Endothelial cell of umbilical vein (primary cell): Measurements from ENCODE around the gene CCR5.

Experiments used
- POLR2AphosphoS5 ChIP-seq: IDR thresholded peaks from 2 replicates; pipeline ENCODE4 v1.6.1; 2012; ENCODE audit warnings: low read depth, mild to moderate bottlenecking, control low read depth, low read length, moderate library complexity; ENCODE audit not compliant: insufficient read depth
- TF ChIP-seq, protein P1 (sequence below), 2 donors: IDR thresholded peaks; 1 replicate in 1 of 2; 2 replicates in 1 of 2; pipeline ENCODE4 v1.5.1; 2011; ENCODE audit warnings: low read length in 2 of 2, mild to moderate bottlenecking in 2 of 2, moderate library complexity in 2 of 2, control low read depth in 1 of 2, inconsistent platforms in 1 of 2, low read depth in 1 of 2; ENCODE audit not compliant: insufficient read depth in 1 of 2; ENCODE audit errors: extremely low read depth in 1 of 2

DNA sequence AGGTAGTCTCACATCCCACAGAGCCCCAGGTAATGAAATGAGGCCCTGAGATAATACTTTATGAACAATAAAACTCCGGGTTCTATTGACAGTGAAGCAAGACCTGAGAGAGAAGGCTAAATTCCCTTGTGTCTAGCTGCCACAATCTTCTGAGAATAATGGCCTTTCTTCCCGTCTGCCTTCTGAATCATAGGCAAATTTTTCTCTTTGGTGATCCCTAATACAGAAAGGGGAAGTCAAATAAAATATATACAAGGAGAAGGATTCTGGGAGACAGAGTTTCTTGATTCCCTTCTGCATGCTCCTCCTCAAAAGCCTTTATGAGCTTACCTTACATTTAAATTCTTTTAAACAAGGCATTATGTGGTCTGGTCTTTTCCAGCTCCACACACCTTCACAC, 46.7 kb upstream of the CCR5 start:
- TF ChIP-seq, protein P1, sequence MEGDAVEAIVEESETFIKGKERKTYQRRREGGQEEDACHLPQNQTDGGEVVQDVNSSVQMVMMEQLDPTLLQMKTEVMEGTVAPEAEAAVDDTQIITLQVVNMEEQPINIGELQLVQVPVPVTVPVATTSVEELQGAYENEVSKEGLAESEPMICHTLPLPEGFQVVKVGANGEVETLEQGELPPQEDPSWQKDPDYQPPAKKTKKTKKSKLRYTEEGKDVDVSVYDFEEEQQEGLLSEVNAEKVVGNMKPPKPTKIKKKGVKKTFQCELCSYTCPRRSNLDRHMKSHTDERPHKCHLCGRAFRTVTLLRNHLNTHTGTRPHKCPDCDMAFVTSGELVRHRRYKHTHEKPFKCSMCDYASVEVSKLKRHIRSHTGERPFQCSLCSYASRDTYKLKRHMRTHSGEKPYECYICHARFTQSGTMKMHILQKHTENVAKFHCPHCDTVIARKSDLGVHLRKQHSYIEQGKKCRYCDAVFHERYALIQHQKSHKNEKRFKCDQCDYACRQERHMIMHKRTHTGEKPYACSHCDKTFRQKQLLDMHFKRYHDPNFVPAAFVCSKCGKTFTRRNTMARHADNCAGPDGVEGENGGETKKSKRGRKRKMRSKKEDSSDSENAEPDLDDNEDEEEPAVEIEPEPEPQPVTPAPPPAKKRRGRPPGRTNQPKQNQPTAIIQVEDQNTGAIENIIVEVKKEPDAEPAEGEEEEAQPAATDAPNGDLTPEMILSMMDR (IDR thresholded peaks at IDR 0.05; ENCODE audit: extremely low read depth in 1 of 2, insufficient read depth in 1 of 2, low read depth in 1 of 2, low read length in 2 of 2) = no peak
- TF ChIP-seq POLR2AphosphoS5 = no peak
